ENCODE results near the gene NDUFS4. TPM values are rescaled to one million over a fixed set of nuclear protein-coding genes. Genes with fewer than 3 reads are reported as not detected.
"Not testable (repeated sequence)": the region's sequence is repeated elsewhere in the genome, so short reads cannot be mapped to it uniquely, and the experiment has no call there.

The NDUFS4 gene
- total RNA-seq (24.5 TPM), polyA plus RNA-seq (100 to 1,000 TPM in 2 of 4 donors, 10 to 100 TPM in 2; 93.0 to 118 (median 102) TPM)

- H3K36me3 Mint-ChIP-seq, result peaks cover 8% of the 10 kb centered on the region
- H3K4me1 Mint-ChIP-seq, result peaks cover 24 to 48% (median 40%) of the 10 kb centered on the region in 4 donors
- peaks cover 0 to 9% (median 2%) of the 10 kb centered on the region in 7 donors for H3K9me3 Mint-ChIP-seq
- peak within 1 kb of the TSS; percentile 98 to 100 (median 99) for H3K4me3 Mint-ChIP-seq
- peaks cover 18% of the 10 kb centered on the region for H3K27me3 ChIP-seq (ENCODE audit: control insufficient read depth, insufficient read depth, low read length)
- peak within 1 kb of the TSS; percentile 47 for H3K27ac ChIP-seq (ENCODE audit: insufficient read depth, low read length, poor library complexity, severe bottlenecking)
- peaks cover 38% of the 10 kb centered on the region for H3K27me3 Mint-ChIP-seq
- peaks cover 19% of the 10 kb centered on the region for H3K4me1 ChIP-seq (ENCODE audit: control insufficient read depth, insufficient read depth, low read length, poor library complexity, severe bottlenecking)
- DNase-seq (peak; percentile 38 to 92 (median 68)), ATAC-seq (ENCODE audit: low read depth in 2 of 2) (peak; percentile 82 to 85)
- H3K27ac Mint-ChIP-seq, result peak within 1 kb of the TSS; percentile 92 to 98 (median 98)
- H3K9me3 ChIP-seq (ENCODE audit: control insufficient read depth in 2 of 2, low read length in 2 of 2), result peaks cover 0 to 7% of the 10 kb centered on the region in 2 experiments
- H3K36me3 ChIP-seq (ENCODE audit: control insufficient read depth, insufficient read depth, low read length), result no peaks in the 10 kb centered on the region
- H3K4me3 ChIP-seq (ENCODE audit: low read depth, low read length), result peak within 1 kb of the TSS; percentile 96
These were observed at the start of gene NDUFS4 for GRCh38 chr5:53560506-53561191. TSS of gene NDUFS4 (plus strand) at chr5:53560639. CDS start at chr5:53560663, 24 bp downstream.

- Histone ChIP-seq H3K4me1 (ENCODE audit: control insufficient read depth, insufficient read depth, low read length, poor library complexity, severe bottlenecking) (no peaks in the 10 kb centered on the region), H3K27me3 (ENCODE audit: control insufficient read depth, insufficient read depth, low read length) (no peaks in the 10 kb centered on the region), H3K27ac (ENCODE audit: insufficient read depth, low read length, poor library complexity, severe bottlenecking) (no peak overlapping the region), H3K4me3 (ENCODE audit: low read depth, low read length) (no peak overlapping the region), H3K36me3 (ENCODE audit: control insufficient read depth, insufficient read depth, low read length) (no peaks in the 10 kb centered on the region), H3K9me3 (ENCODE audit: control insufficient read depth in 2 of 2, low read length in 2 of 2) (peaks cover 0 to 5% of the 10 kb centered on the region in 2 experiments)
- Mint-ChIP-seq H3K27me3 (peaks cover 28% of the 10 kb centered on the region), H3K4me1 (no peaks in the 10 kb centered on the region), H3K27ac (no peak overlapping the region), H3K4me3 (no peak overlapping the region), H3K36me3 (no peaks in the 10 kb centered on the region), H3K9me3 (peaks cover 0 to 28% (median 7%) of the 10 kb centered on the region in 7 donors)
- DNase-seq (no peak), ATAC-seq (ENCODE audit: low read depth in 2 of 2) (no peak)
These were observed 47.9 kb upstream of the NDUFS4 start for GRCh38 chr5:53512539-53512938.

GRCh38 chr5:53515988-53516387, 44.5 kb upstream of the NDUFS4 start:
- Histone ChIP-seq H3K36me3 (ENCODE audit: control insufficient read depth, insufficient read depth, low read length) (no peaks in the 10 kb centered on the region), H3K4me3 (ENCODE audit: low read depth, low read length) (no peak overlapping the region), H3K27ac (ENCODE audit: insufficient read depth, low read length, poor library complexity, severe bottlenecking) (no peak overlapping the region), H3K9me3 (ENCODE audit: control insufficient read depth in 2 of 2, low read length in 2 of 2) (no peaks in the 10 kb centered on the region), H3K4me1 (ENCODE audit: control insufficient read depth, insufficient read depth, low read length, poor library complexity, severe bottlenecking) (no peaks in the 10 kb centered on the region), H3K27me3 (ENCODE audit: control insufficient read depth, insufficient read depth, low read length) (peaks cover 3% of the 10 kb centered on the region)
- no peaks in the 10 kb centered on the region for H3K36me3 Mint-ChIP-seq
- no peaks in the 10 kb centered on the region for H3K4me1 Mint-ChIP-seq
- no peak overlapping the region for H3K4me3 Mint-ChIP-seq
- peaks cover 23% of the 10 kb centered on the region for H3K27me3 Mint-ChIP-seq
- DNase-seq, result no peak
- no peak for ATAC-seq (ENCODE audit: low read depth in 2 of 2)
- H3K27ac Mint-ChIP-seq, result no peak overlapping the region
- peaks cover 0 to 10% (median 6%) of the 10 kb centered on the region in 7 donors for H3K9me3 Mint-ChIP-seq

- no peak for DNase-seq
- H3K27me3 Mint-ChIP-seq, result peaks cover 22% of the 10 kb centered on the region
These were observed 39.6 kb upstream of the NDUFS4 start for GRCh38 chr5:53520813-53521212.

GRCh38 chr5:53537711-53538110, 22.7 kb upstream of the NDUFS4 start:
- Histone ChIP-seq H3K4me3 (ENCODE audit: low read depth, low read length) (no peak overlapping the region), H3K36me3 (ENCODE audit: control insufficient read depth, insufficient read depth, low read length) (no peaks in the 10 kb centered on the region), H3K4me1 (ENCODE audit: control insufficient read depth, insufficient read depth, low read length, poor library complexity, severe bottlenecking) (no peaks in the 10 kb centered on the region), H3K27ac (ENCODE audit: insufficient read depth, low read length, poor library complexity, severe bottlenecking) (no peak overlapping the region), H3K27me3 (ENCODE audit: control insufficient read depth, insufficient read depth, low read length) (peaks cover 15% of the 10 kb centered on the region), H3K9me3 (ENCODE audit: control insufficient read depth in 2 of 2, low read length in 2 of 2) (no peaks in the 10 kb centered on the region)
- DNase-seq (no peak), ATAC-seq (ENCODE audit: low read depth in 2 of 2) (no peak)
- no peaks in the 10 kb centered on the region for H3K4me1 Mint-ChIP-seq
- H3K27ac Mint-ChIP-seq, result no peak overlapping the region
- H3K4me3 Mint-ChIP-seq, result no peak overlapping the region
- peaks cover 6% of the 10 kb centered on the region for H3K27me3 Mint-ChIP-seq
- H3K36me3 Mint-ChIP-seq, result no peaks in the 10 kb centered on the region
- H3K9me3 Mint-ChIP-seq, result no peaks in the 10 kb centered on the region

More at GRCh38 chr5:53520813-53521212, 39.6 kb upstream of the NDUFS4 start:
- peaks cover 3% of the 10 kb centered on the region for H3K27me3 ChIP-seq (ENCODE audit: control insufficient read depth, insufficient read depth, low read length)
- H3K4me1 ChIP-seq (ENCODE audit: control insufficient read depth, insufficient read depth, low read length, poor library complexity, severe bottlenecking), result no peaks in the 10 kb centered on the region
- H3K4me3 ChIP-seq (ENCODE audit: low read depth, low read length), result no peak overlapping the region
- Mint-ChIP-seq H3K27ac (no peak overlapping the region), H3K9me3 (peaks cover 0 to 8% (median 3%) of the 10 kb centered on the region in 7 donors), H3K4me1 (no peaks in the 10 kb centered on the region), H3K36me3 (no peaks in the 10 kb centered on the region), H3K4me3 (no peak overlapping the region)
- H3K27ac ChIP-seq (ENCODE audit: insufficient read depth, low read length, poor library complexity, severe bottlenecking), result no peak overlapping the region
- H3K36me3 ChIP-seq (ENCODE audit: control insufficient read depth, insufficient read depth, low read length), result no peaks in the 10 kb centered on the region
- ATAC-seq (ENCODE audit: low read depth in 2 of 2), result no peak
- H3K9me3 ChIP-seq (ENCODE audit: control insufficient read depth in 2 of 2, low read length in 2 of 2), result no peaks in the 10 kb centered on the region

GRCh38 chr5:53540739-53541138, 19.7 kb upstream of the NDUFS4 start:
- peaks cover 15% of the 10 kb centered on the region for H3K27me3 ChIP-seq (ENCODE audit: control insufficient read depth, insufficient read depth, low read length)
- H3K9me3 Mint-ChIP-seq; H3K4me3 Mint-ChIP-seq; H3K4me3 ChIP-seq (ENCODE audit: low read depth, low read length); H3K27ac Mint-ChIP-seq; ATAC-seq (ENCODE audit: low read depth in 2 of 2); DNase-seq; H3K36me3 Mint-ChIP-seq; H3K9me3 ChIP-seq (ENCODE audit: control insufficient read depth in 2 of 2, low read length in 2 of 2); H3K27ac ChIP-seq (ENCODE audit: insufficient read depth, low read length, poor library complexity, severe bottlenecking); H3K4me1 ChIP-seq (ENCODE audit: control insufficient read depth, insufficient read depth, low read length, poor library complexity, severe bottlenecking); H3K4me1 Mint-ChIP-seq; H3K36me3 ChIP-seq (ENCODE audit: control insufficient read depth, insufficient read depth, low read length): not testable (repeated sequence)
- peaks cover 12% of the 10 kb centered on the region for H3K27me3 Mint-ChIP-seq

GRCh38 chr5:53541859-53542258, 18.6 kb upstream of the NDUFS4 start:
- ATAC-seq (ENCODE audit: low read depth in 2 of 2) (no peak), DNase-seq (no peak)
- no peaks in the 10 kb centered on the region for H3K4me1 ChIP-seq (ENCODE audit: control insufficient read depth, insufficient read depth, low read length, poor library complexity, severe bottlenecking)
- no peaks in the 10 kb centered on the region for H3K36me3 Mint-ChIP-seq
- H3K9me3 ChIP-seq (ENCODE audit: control insufficient read depth in 2 of 2, low read length in 2 of 2), result no peaks in the 10 kb centered on the region
- H3K27ac Mint-ChIP-seq, result no peak overlapping the region
- H3K9me3 Mint-ChIP-seq, result no peaks in the 10 kb centered on the region
- no peaks in the 10 kb centered on the region for H3K4me1 Mint-ChIP-seq
- H3K27ac ChIP-seq (ENCODE audit: insufficient read depth, low read length, poor library complexity, severe bottlenecking), result no peak overlapping the region
- H3K36me3 ChIP-seq (ENCODE audit: control insufficient read depth, insufficient read depth, low read length), result no peaks in the 10 kb centered on the region
- H3K27me3 ChIP-seq (ENCODE audit: control insufficient read depth, insufficient read depth, low read length), result peaks cover 16% of the 10 kb centered on the region
- peaks cover 12% of the 10 kb centered on the region for H3K27me3 Mint-ChIP-seq
- H3K4me3 ChIP-seq (ENCODE audit: low read depth, low read length), result no peak overlapping the region
- no peak overlapping the region for H3K4me3 Mint-ChIP-seq

GRCh38 chr5:53542926-53543325, 17.5 kb upstream of the NDUFS4 start:
- H3K36me3 Mint-ChIP-seq, result no peaks in the 10 kb centered on the region
- no peaks in the 10 kb centered on the region for H3K4me1 ChIP-seq (ENCODE audit: control insufficient read depth, insufficient read depth, low read length, poor library complexity, severe bottlenecking)
- no peak overlapping the region for H3K27ac Mint-ChIP-seq
- peaks cover 17% of the 10 kb centered on the region for H3K27me3 Mint-ChIP-seq
- ATAC-seq (ENCODE audit: low read depth in 2 of 2) (no peak), DNase-seq (no peak)
- H3K27me3 ChIP-seq (ENCODE audit: control insufficient read depth, insufficient read depth, low read length), result peaks cover 11% of the 10 kb centered on the region
- H3K36me3 ChIP-seq (ENCODE audit: control insufficient read depth, insufficient read depth, low read length), result no peaks in the 10 kb centered on the region
- no peak overlapping the region for H3K4me3 ChIP-seq (ENCODE audit: low read depth, low read length)
- no peaks in the 10 kb centered on the region for H3K9me3 ChIP-seq (ENCODE audit: control insufficient read depth in 2 of 2, low read length in 2 of 2)
- H3K9me3 Mint-ChIP-seq, result no peaks in the 10 kb centered on the region
- no peaks in the 10 kb centered on the region for H3K4me1 Mint-ChIP-seq
- H3K27ac ChIP-seq (ENCODE audit: insufficient read depth, low read length, poor library complexity, severe bottlenecking), result no peak overlapping the region
- H3K4me3 Mint-ChIP-seq, result no peak overlapping the region

Measured in CD4-positive, CD25-positive, alpha-beta regulatory T cell (primary cell).